ENCODE measurements around the gene CACFD1. TPM values are rescaled to one million over a fixed set of nuclear protein-coding genes. Genes with fewer than 3 reads are reported as not detected.

CACFD1 gene
- total and polyA plus RNA-seq, 2 donors (not counting 1 experiment from before 2014, with no cell fraction given) = 27.4 to 31.1 TPM

GRCh38 chr9:133505901-133506652 lies 46.3 kb downstream of the CACFD1 start:
- ATAC-seq (ENCODE audit: low read depth) = no peak
- whole genome bisulfite sequencing (ENCODE audit: insufficient coverage) = 94% methylated on average over 23 of the region's 23 CpGs

More at GRCh38 chr9:133505901-133506652, 46.3 kb downstream of the CACFD1 start:
- ChIA-PET CTCF (no interaction called here), POLR2A (no interaction called here)
- Mint-ChIP-seq H3K27me3 (peaks cover 18% of the 10 kb centered on the region), H3K9me3 (ENCODE audit: insufficient read depth) (peaks cover 10% of the 10 kb centered on the region), H3K4me1 (no peaks in the 10 kb centered on the region), H3K4me3 (no peak overlapping the region), H3K27ac (no peak overlapping the region)
- intact Hi-C loops (cut with micrococcal nuclease) = no loop called here
- Histone ChIP-seq H2AFZ (ENCODE audit: insufficient read depth, low read depth, low read length, poor library complexity, severe bottlenecking) (no peak overlapping the region), H3K9me3 (ENCODE audit: control extremely low read depth in 1 of 3, control insufficient read depth in 2 of 3, insufficient read depth in 1 of 3, low read length in 2 of 3) (peaks cover 5 to 14% (median 10%) of the 10 kb centered on the region in 3 donors), H3K9ac (ENCODE audit: low read length) (no peak overlapping the region), H3K4me1 (ENCODE audit: control insufficient read depth in 2 of 2, insufficient read depth in 2 of 2, low read length in 2 of 2) (peaks cover 0 to 4% of the 10 kb centered on the region in 2 donors), H3K4me2 (replicated peaks; ENCODE audit: low read depth, low read length, poor library complexity, severe bottlenecking) (no peak overlapping the region), H3K79me2 (ENCODE audit: control insufficient read depth, insufficient read depth, low read length) (no peaks in the 10 kb centered on the region), H3K36me3 (replicated peaks in 1 of 2; ENCODE audit: control extremely low read depth in 1 of 2, control insufficient read depth in 1 of 2, extremely low read depth in 1 of 2, insufficient read depth in 2 of 2, low read length in 1 of 2) (no peaks in the 10 kb centered on the region), H4K20me1 (ENCODE audit: control insufficient read depth, insufficient read depth, low read length, poor library complexity, severe bottlenecking) (no peaks in the 10 kb centered on the region), H3K27ac (ENCODE audit: low read length in 2 of 2) (no peak overlapping the region), H3K4me3 (ENCODE audit: control extremely low read depth in 1 of 5, extremely low read depth in 1 of 5, insufficient read depth in 1 of 5, low read depth in 2 of 5, low read length in 4 of 5) (no peak overlapping the region), H3K27me3 (replicated peaks in 1 of 4; ENCODE audit: control extremely low read depth in 1 of 4, control insufficient read depth in 3 of 4, insufficient read depth in 4 of 4, low read length in 3 of 4) (peaks cover 0 to 16% (median 1%) of the 10 kb centered on the region in 4 experiments)
- DNase-seq = no peak
- TF ChIP-seq EZH2 (IDR thresholded peaks at IDR 0.05; ENCODE audit: borderline replicate concordance, insufficient read depth, low read depth, low read length, poor library complexity, severe bottlenecking) (no peak), CTCF (IDR thresholded peaks at IDR 0.05) (no peak)
